ENCODE measurements around the gene EML2.

EML2 gene

DNA sequence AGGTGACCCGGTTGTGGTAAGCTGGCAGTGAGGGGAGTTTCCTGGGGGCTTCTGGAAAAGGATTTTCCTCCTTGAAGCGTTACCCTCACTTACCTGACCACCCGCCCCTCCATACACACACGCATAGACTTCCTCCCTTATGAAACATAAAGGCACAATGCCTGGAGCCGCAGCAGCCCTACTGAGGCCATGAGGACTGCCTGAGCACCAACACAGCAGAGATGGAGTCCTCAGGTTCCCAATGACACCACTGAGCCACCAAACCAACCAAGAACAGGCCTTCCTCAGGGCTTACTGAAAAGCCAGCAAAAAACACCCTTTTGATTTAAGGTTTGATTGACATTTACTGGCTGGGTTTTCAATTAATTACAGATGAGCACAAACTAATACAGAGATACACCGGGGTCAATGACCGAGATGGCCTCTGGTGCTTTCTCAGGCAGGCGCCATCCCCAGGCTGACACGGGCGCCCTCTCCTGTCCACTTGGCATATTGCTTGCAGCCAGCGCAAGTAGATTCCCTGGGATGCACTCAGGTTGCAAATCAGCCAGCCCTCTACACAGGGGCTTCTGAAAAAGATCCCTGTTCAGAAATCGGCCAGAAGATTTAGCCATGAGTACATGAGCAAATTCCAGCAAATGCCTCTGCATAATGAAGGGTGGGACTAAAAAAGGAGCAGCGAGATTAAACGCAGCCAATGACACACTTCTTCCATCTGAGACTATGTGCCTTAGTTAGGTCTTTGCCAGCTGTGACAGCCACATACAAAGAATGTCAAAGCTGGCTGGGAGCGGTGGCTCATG is 69.4 kb downstream of the EML2 start:
- H3K27ac Mint-ChIP-seq, result no peak overlapping the region
- H3K27me3 Mint-ChIP-seq, result no peaks in the 10 kb centered on the region
- H3K36me3 Mint-ChIP-seq (ENCODE audit: low read depth), result peaks cover 6% of the 10 kb centered on the region
- H3K9me3 Mint-ChIP-seq, result no peaks in the 10 kb centered on the region
- H3K4me1 Mint-ChIP-seq (ENCODE audit: low read depth), result peaks cover 19% of the 10 kb centered on the region
- no peak overlapping the region for H3K4me3 Mint-ChIP-seq

GRCh38 chr19:45568732-45569131 is 70.5 kb downstream of the EML2 start:
- peaks cover 6% of the 10 kb centered on the region for H3K36me3 Mint-ChIP-seq (ENCODE audit: low read depth)
- H3K4me1 Mint-ChIP-seq (ENCODE audit: low read depth), result peaks cover 28% of the 10 kb centered on the region
- no peak overlapping the region for H3K27ac Mint-ChIP-seq
- H3K9me3 Mint-ChIP-seq, result no peaks in the 10 kb centered on the region
- no peak overlapping the region for H3K4me3 Mint-ChIP-seq
- H3K27me3 Mint-ChIP-seq, result no peaks in the 10 kb centered on the region

- H3K36me3 Mint-ChIP-seq (ENCODE audit: low read depth), result peaks cover 6% of the 10 kb centered on the region
- H3K4me3 Mint-ChIP-seq, result no peak overlapping the region
- H3K4me1 Mint-ChIP-seq (ENCODE audit: low read depth), result peaks cover 38% of the 10 kb centered on the region
- H3K9me3 Mint-ChIP-seq, result no peaks in the 10 kb centered on the region
- H3K27ac Mint-ChIP-seq, result no peak overlapping the region
- H3K27me3 Mint-ChIP-seq, result no peaks in the 10 kb centered on the region
Measured at GRCh38 chr19:45567609-45568008, 71.6 kb downstream of the EML2 start.

DNA sequence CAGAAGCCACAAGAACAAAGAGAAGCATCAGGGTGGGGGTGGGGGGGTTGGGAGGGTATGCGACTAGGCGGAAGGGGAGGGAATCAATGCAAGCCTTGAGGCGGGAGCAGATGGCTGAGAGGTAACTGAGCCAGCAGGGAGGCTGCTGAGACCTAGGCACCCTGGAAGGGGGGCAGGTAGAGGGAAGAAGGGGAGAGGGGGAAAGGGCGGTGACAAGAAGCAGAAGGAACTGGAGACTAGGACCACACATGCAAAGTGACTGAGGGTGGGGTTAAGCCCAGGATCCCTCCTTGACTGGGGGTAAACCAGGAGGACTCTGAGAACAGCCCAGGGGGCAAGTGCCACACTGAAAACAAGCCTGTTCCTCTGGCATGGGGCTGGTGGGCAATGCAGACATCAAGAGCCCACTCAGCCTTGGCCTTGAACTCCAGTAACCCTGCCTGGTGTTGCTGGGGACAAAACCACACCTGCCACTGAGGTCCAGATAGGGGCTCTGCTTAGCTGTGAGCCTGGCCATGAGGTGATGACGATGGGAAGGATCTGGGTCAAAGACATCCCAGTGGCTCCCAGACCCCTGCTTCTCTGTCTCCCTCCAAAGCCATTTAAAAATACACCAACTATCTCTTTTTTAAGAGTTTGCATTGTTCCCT is 74.9 kb downstream of the EML2 start:
- Mint-ChIP-seq H3K4me1 (ENCODE audit: low read depth) (peaks cover 45% of the 10 kb centered on the region), H3K36me3 (ENCODE audit: low read depth) (peaks cover 4% of the 10 kb centered on the region), H3K27ac (peak overlapping the region; percentile 79), H3K27me3 (no peaks in the 10 kb centered on the region), H3K9me3 (no peaks in the 10 kb centered on the region), H3K4me3 (peak overlapping the region; percentile 3)

- peaks cover 48% of the 10 kb centered on the region for H3K4me1 Mint-ChIP-seq (ENCODE audit: low read depth)
- H3K4me3 Mint-ChIP-seq, result no peak overlapping the region
- no peak overlapping the region for H3K27ac Mint-ChIP-seq
- H3K9me3 Mint-ChIP-seq, result no peaks in the 10 kb centered on the region
- H3K36me3 Mint-ChIP-seq (ENCODE audit: low read depth), result peaks cover 4% of the 10 kb centered on the region
- H3K27me3 Mint-ChIP-seq, result no peaks in the 10 kb centered on the region
Measured at GRCh38 chr19:45560686-45561085, 78.5 kb downstream of the EML2 start.

GRCh38 chr19:45560038-45560437 is 79.2 kb downstream of the EML2 start:
- Mint-ChIP-seq H3K9me3 (no peaks in the 10 kb centered on the region), H3K27ac (no peak overlapping the region), H3K27me3 (no peaks in the 10 kb centered on the region), H3K4me3 (no peak overlapping the region), H3K36me3 (ENCODE audit: low read depth) (peaks cover 4% of the 10 kb centered on the region), H3K4me1 (ENCODE audit: low read depth) (peaks cover 48% of the 10 kb centered on the region)

All from stimulated activated naive CD8-positive, alpha-beta T cell treated with anti-CD3 and anti-CD28 coated beads, Interleukin-15, Interleukin-2, amounts not matched to agents 100 ng/mL and 50 ng/mL, for 24 hours (primary cell).